PC-3 (cell line): ENCODE results near the gene EPRS1. TPM values are rescaled to one million over a fixed set of nuclear protein-coding genes. Genes with fewer than 3 reads are reported as not detected.

Source experiments
- ATAC-seq: fragments of 200-7000 bp; cut with Tn5 transposase; 2 replicates; pipeline ENCODE4 v1.9.1; 2020; ENCODE audit warnings: mild to moderate bottlenecking, moderate library complexity
- BruUV-seq: library from RNA; stranded (reverse); fragments of 400-500 nt; replicated peaks from 2 replicates; lab custom pipeline; 2021; lab: Mats Ljungman, UMichigan
- CTCF ChIA-PET: fragments of 300-600 bp; sonication (Branson Sonifier 250); formaldehyde crosslinking; loops from one replicate; lab custom pipeline; 2022; ENCODE audit warnings: antibody characterized with exemption; lab: Charles Lee
- POLR2A ChIA-PET: fragments of 300-600 bp; sonication (Branson Sonifier 250); formaldehyde crosslinking; loops from one replicate; lab custom pipeline; 2022; ENCODE audit warnings: antibody characterized with exemption; ENCODE audit not compliant: unreplicated experiment; lab: Charles Lee
- DNase-seq: peaks from one replicate; pipeline ENCODE4 v3.0.0-alpha.2; 2015
- H2AFZ ChIP-seq: fragments of 300-600 bp; sonication (generic); 2 replicates; pipeline ENCODE4 v1.6.0; 2016; ENCODE audit warnings: antibody characterized with exemption, low read length
- H3F3A ChIP-seq: fragments of 300-600 bp; sonication (generic); one replicate; pipeline ENCODE4 v1.6.0; 2017; ENCODE audit warnings: antibody characterized with exemption, low read length, control low read depth, mild to moderate bottlenecking; ENCODE audit not compliant: unreplicated experiment
- H3K27ac ChIP-seq: fragments of 300-600 bp; sonication (generic); 2 replicates; pipeline ENCODE4 v1.5.1; 2016; ENCODE audit warnings: mild to moderate bottlenecking, low read length
- H3K27me3 ChIP-seq: fragments of 300-600 bp; sonication (generic); 2 replicates; pipeline ENCODE4 v1.6.1; 2016; ENCODE audit warnings: low read length, mixed read lengths
- H3K36me3 ChIP-seq: fragments of 300-600 bp; sonication (generic); 2 replicates; pipeline ENCODE4 v1.6.1; 2016; ENCODE audit warnings: low read depth, mixed run types, low read length, mixed read lengths
- H3K4me1 ChIP-seq: fragments of 300-600 bp; sonication (generic); 2 replicates; pipeline ENCODE4 v1.5.1; 2016; ENCODE audit warnings: low read length; ENCODE audit not compliant: insufficient read depth
- H3K4me2 ChIP-seq: fragments of 300-600 bp; sonication (generic); 2 replicates; pipeline ENCODE4 v1.6.0; 2016; ENCODE audit warnings: low read length
- H3K4me3 ChIP-seq: fragments of 300-600 bp; sonication (generic); 2 replicates; pipeline ENCODE4 v1.5.1; 2016; ENCODE audit warnings: mild to moderate bottlenecking, low read length, mixed read lengths
- H3K79me2 ChIP-seq: fragments of 300-600 bp; sonication (generic); 2 replicates; pipeline ENCODE4 v1.6.1; 2017; ENCODE audit warnings: low read length, mixed read lengths
- H3K9ac ChIP-seq: fragments of 300-600 bp; sonication (generic); 2 replicates; pipeline ENCODE4 v1.6.0; 2016; ENCODE audit warnings: mild to moderate bottlenecking, low read length
- H3K9me2 ChIP-seq: fragments of 300-600 bp; sonication (generic); replicated peaks from 2 replicates; pipeline ENCODE4 v1.6.1; 2016; ENCODE audit warnings: mixed run types, low read length, mixed read lengths
- H3K9me3 ChIP-seq: fragments of 300-600 bp; sonication (generic); 2 replicates; pipeline ENCODE4 v1.6.1; 2016; ENCODE audit warnings: low read length, mixed read lengths
- H4K20me1 ChIP-seq: fragments of 300-600 bp; sonication (generic); 2 replicates; pipeline ENCODE4 v1.6.1; 2016; ENCODE audit warnings: low read length, mixed read lengths
- CTCF ChIP-seq: fragments of 300-600 bp; sonication (generic); conservative IDR thresholded peaks from 2 replicates; pipeline ENCODE4 v1.5.1; 2017; ENCODE audit warnings: antibody characterized with exemption, low read depth, mild to moderate bottlenecking, low read length
- EZH2 ChIP-seq: fragments of 300-600 bp; sonication (generic); IDR thresholded peaks from one replicate; pipeline ENCODE4 v1.6.1; 2017; ENCODE audit warnings: antibody characterized with exemption, mild to moderate bottlenecking, low read length; ENCODE audit not compliant: unreplicated experiment
- EZH2phosphoT487 ChIP-seq: fragments of 300-600 bp; sonication (generic); IDR thresholded peaks from 2 replicates; pipeline ENCODE4 v1.6.1; 2018; ENCODE audit warnings: mild to moderate bottlenecking, antibody characterized with exemption, low read length, borderline replicate concordance
- intact Hi-C: fragments of 100-400 bp; cut with micrococcal nuclease; formaldehyde crosslinking; loops from 2 replicates; pipeline ENCODE4 v1.9.0; 2023
- total RNA-seq: library from RNA; depleted of rRNA; stranded (reverse); fragments of >200 nt; gene quantifications from 2 replicates; pipeline ENCODE4 v1.2.3, GENCODE V29; 2014

Gene EPRS1
- total RNA-seq, 1 experiment from 2014 or later: 226 TPM

GRCh38 chr1:220084460-220084859 is 38.2 kb upstream of the EPRS1 start:
- DNase-seq: peak; percentile 39
- Histone ChIP-seq H3F3A (no peaks in the 10 kb centered on the region), H3K4me1 (peaks cover 11% of the 10 kb centered on the region), H3K27ac (no peak overlapping the region), H3K4me2 (peak overlapping the region; percentile 13; the same call in 1 of the 2 replicates), H3K4me3 (no peak overlapping the region), H2AFZ (no peak overlapping the region), H3K9me2 (no peaks in the 10 kb centered on the region), H4K20me1 (no peaks in the 10 kb centered on the region), H3K27me3 (no peaks in the 10 kb centered on the region), H3K9me3 (no peaks in the 10 kb centered on the region), H3K9ac (no peak overlapping the region), H3K36me3 (no peaks in the 10 kb centered on the region), H3K79me2 (peaks cover 40% of the 10 kb centered on the region)
- no TSS peak for BruUV-seq
- POLR2A ChIA-PET: no interaction called here
- intact Hi-C loops: no loop called here
- CTCF ChIA-PET: no interaction called here
- ATAC-seq: peak; percentile 38
- TF ChIP-seq CTCF (no peak), EZH2 (no peak)

- Histone ChIP-seq H3K36me3 (0 out of 2 replicates have a peak, but pooled peaks cover 1% of the 10 kb centered on the region), H3K79me2 (peaks cover 4% of the 10 kb centered on the region; the same call in 1 of the 2 replicates), H3K4me3 (no peak overlapping the region), H2AFZ (no peak overlapping the region), H3K4me2 (no peak overlapping the region), H4K20me1 (no peaks in the 10 kb centered on the region), H3K9me3 (no peaks in the 10 kb centered on the region), H3K27me3 (no peaks in the 10 kb centered on the region), H3K9ac (no peak overlapping the region), H3F3A (peaks cover 8% of the 10 kb centered on the region), H3K27ac (no peak overlapping the region), H3K9me2 (no peaks in the 10 kb centered on the region), H3K4me1 (no peaks in the 10 kb centered on the region)
- BruUV-seq: no TSS peak
- intact Hi-C loops: no loop called here
- TF ChIP-seq EZH2phosphoT487 (no peak), EZH2 (no peak), CTCF (no peak)
- DNase-seq (no peak), ATAC-seq (no peak)
- CTCF ChIA-PET: interaction anchor here (0.6 kb wide), 1 partner anchor 86 kb away, joined by 12 read pairs; no protein-coding TSS in a partner anchor
- POLR2A ChIA-PET: no interaction called here
Measured at GRCh38 chr1:220077887-220078286, 31.6 kb upstream of the EPRS1 start.

GRCh38 chr1:220076861-220077762 is 30.8 kb upstream of the EPRS1 start:
- ATAC-seq: peak; percentile 99
- Histone ChIP-seq H3K79me2 (peaks cover 4% of the 10 kb centered on the region; the same call in 1 of the 2 replicates), H3K4me1 (no peaks in the 10 kb centered on the region), H4K20me1 (no peaks in the 10 kb centered on the region), H3K36me3 (0 out of 2 replicates have a peak, but pooled peaks cover 4% of the 10 kb centered on the region), H3K27me3 (no peaks in the 10 kb centered on the region), H3K9me3 (no peaks in the 10 kb centered on the region), H3K9ac (no peak overlapping the region), H3K4me2 (no peak overlapping the region), H3K4me3 (no peak overlapping the region), H3K9me2 (no peaks in the 10 kb centered on the region), H3K27ac (peak overlapping the region; percentile 31; the same call in 1 of the 2 replicates), H2AFZ (no peak overlapping the region), H3F3A (peaks cover 8% of the 10 kb centered on the region)
- POLR2A ChIA-PET: interaction anchor here (0.6 kb wide), 1 partner anchor 140 kb away, joined by 4 read pairs; no protein-coding TSS in a partner anchor
- peak; percentile 33 for DNase-seq
- CTCF ChIA-PET: interaction anchor here (0.6 kb wide), 1 partner anchor 85 kb away, joined by 12 read pairs; no protein-coding TSS in a partner anchor
- intact Hi-C loops: no loop called here
- TF ChIP-seq EZH2phosphoT487: no peak
- TF ChIP-seq EZH2: no peak
- TF ChIP-seq CTCF: no peak
- no TSS peak for BruUV-seq
